K562 (cell line): ENCODE data around the gene SFT2D2. TPM values are rescaled to one million over a fixed set of nuclear protein-coding genes. Genes with fewer than 3 reads are reported as not detected.

ENCODE experiments used
- ATF4 ChIP-seq: fragments of 450-650 bp; formaldehyde crosslinking; IDR thresholded peaks from 2 replicates; pipeline ENCODE4 v1.4.0; 2022; ENCODE audit warnings: mild to moderate bottlenecking, moderate library complexity
- ETS2 ChIP-seq: IDR thresholded peaks from 2 replicates; pipeline ENCODE4 v1.6.1; 2016; ENCODE audit warnings: borderline replicate concordance, missing genetic modification characterization, mild to moderate bottlenecking, moderate library complexity, missing compliant biosample characterization; ENCODE audit not compliant: poor library complexity, severe bottlenecking
- HMBOX1 ChIP-seq: sonication (generic); IDR thresholded peaks from 2 replicates; pipeline ENCODE4 v1.6.1; 2016
- NRF1 ChIP-seq, 2 experiments: fragments of 450-650 bp; IDR thresholded peaks in 1 of 2; conservative IDR thresholded peaks in 1 of 2; 2 replicates each; pipeline ENCODE4 v1.6.1; 2014; ENCODE audit warnings: mild to moderate bottlenecking in 2 of 2
- ZNF609 ChIP-seq: sonication (generic); formaldehyde crosslinking; IDR thresholded peaks from 2 replicates; pipeline ENCODE4 v1.8.1; 2023; ENCODE audit warnings: missing genetic modification reagents, mild to moderate bottlenecking, borderline replicate concordance
- polyA plus RNA-seq, 8 experiments: library from polyadenylated mRNA; depleted of rRNA in 4 of 8; stranded (reverse) in 5 of 8; unstranded in 3 of 8; fragments of >200 nt; fragmentation: Nextera tagmentation in 2 of 8; fragmentation: Illumina TruSeq in 1 of 8; extraction: Ambion mirVana in 2 of 8; extraction: Trizol in 1 of 8; gene quantifications; 2 replicates each; pipeline versions ENCODE4 v1.2.1 to v1.2.3, GENCODE V29; 2011 to 2014; ENCODE audit warnings: inconsistent platforms in 1 of 8, missing spikeins in 1 of 8
- total RNA-seq, 7 experiments: library from RNA; depleted of rRNA in 6 of 7; stranded (reverse); fragments of >200 nt in 6 of 7; fragmentation: Illumina TruSeq in 2 of 7; extraction: Trizol in 2 of 7; gene quantifications; 2 replicates each; pipeline versions ENCODE4 v1.2.1 to v1.2.3, GENCODE V29; 2011 to 2021; ENCODE audit warnings: low replicate concordance in 1 of 7
- TF ChIP-seq, protein P1 (sequence below): sonication (generic); formaldehyde crosslinking; IDR thresholded peaks from 2 replicates; pipeline ENCODE4 v1.8.1; 2023; ENCODE audit warnings: mild to moderate bottlenecking, missing genetic modification reagents
- TF ChIP-seq, protein P2 (sequence below), 2 experiments: fragments of 200-800 bp in 1 of 2; sonication (Bioruptor generic) in 1 of 2; sonication (generic) in 1 of 2; formaldehyde crosslinking in 1 of 2; IDR thresholded peaks in 1 of 2; conservative IDR thresholded peaks in 1 of 2; 2 replicates each; pipeline versions ENCODE4 v1.5.0 to v1.6.1; 2016 to 2020; ENCODE audit warnings: missing compliant biosample characterization in 1 of 2, missing genetic modification characterization in 1 of 2, missing genetic modification reagents in 1 of 2

The SFT2D2 gene
- total and polyA plus RNA-seq, 9 of the 15 experiments (the other 6 are each of a cell fraction or from before 2014, with no cell fraction given): 3.4 to 50.1 (median 21.6) TPM

DNA sequence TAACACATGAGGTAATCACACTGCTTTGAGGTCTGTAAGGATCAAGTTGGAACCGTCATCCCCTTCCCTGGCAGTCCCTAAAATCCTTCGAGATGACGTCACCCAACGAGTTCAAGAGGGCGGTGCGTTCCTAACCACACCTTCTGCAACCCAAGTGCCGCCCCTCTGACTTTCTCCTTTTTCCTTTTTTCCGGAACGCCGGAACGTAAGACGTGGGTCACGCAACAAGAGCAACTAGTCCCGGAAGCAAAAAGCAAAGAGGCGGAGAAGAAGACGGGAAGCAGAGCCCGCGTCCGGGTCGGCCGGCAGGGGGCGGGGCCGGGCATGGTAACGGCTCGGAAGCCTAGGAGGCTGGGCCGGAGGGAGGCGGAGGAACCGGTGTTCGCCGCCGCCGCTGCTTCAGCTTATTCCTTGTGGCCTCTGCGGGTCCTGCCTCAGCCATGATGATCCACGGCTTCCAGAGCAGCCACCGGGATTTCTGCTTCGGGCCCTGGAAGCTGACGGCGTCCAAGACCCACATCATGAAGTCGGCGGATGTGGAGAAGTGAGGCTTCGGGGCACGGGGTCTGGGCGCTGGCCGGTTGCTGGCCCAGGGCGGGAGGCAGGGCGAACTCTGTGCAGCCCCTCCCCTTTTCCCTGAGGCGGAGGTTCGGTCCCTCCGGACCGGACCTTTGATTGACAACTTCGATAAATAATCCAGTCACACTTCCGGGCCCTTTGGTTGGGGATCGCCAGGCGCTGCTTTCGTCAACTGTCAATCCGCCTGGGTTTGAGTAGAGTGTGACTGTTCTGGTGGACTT, 47.0 kb upstream of the SFT2D2 start, which contains the start of gene TIPRL (continued):
- TF ChIP-seq ZNF609 (CRISPR knock-in tag) (0 out of 2 replicates have a peak, but pooled peaks have one; percentile 45), ETS2 (tag) (no peak), HMBOX1 (no peak; the same call in 1 of the 2 replicates), ATF4 (CRISPR knock-in tag) (0 out of 2 replicates have a peak, but pooled peaks have one; percentile 18), NRF1 (conservative IDR thresholded peaks at IDR 0.05 in 1 of 2, IDR thresholded peaks at IDR 0.05 in 1 of 2) (peak; percentile 59 to 70)
- TF ChIP-seq, protein P1, sequence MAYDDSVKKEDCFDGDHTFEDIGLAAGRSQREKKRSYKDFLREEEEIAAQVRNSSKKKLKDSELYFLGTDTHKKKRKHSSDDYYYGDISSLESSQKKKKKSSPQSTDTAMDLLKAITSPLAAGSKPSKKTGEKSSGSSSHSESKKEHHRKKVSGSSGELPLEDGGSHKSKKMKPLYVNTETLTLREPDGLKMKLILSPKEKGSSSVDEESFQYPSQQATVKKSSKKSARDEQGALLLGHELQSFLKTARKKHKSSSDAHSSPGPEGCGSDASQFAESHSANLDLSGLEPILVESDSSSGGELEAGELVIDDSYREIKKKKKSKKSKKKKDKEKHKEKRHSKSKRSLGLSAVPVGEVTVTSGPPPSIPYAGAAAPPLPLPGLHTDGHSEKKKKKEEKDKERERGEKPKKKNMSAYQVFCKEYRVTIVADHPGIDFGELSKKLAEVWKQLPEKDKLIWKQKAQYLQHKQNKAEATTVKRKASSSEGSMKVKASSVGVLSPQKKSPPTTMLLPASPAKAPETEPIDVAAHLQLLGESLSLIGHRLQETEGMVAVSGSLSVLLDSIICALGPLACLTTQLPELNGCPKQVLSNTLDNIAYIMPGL (CRISPR knock-in tag): peak; percentile 71; the same call in 1 of the 2 replicates
- TF ChIP-seq, protein P2, sequence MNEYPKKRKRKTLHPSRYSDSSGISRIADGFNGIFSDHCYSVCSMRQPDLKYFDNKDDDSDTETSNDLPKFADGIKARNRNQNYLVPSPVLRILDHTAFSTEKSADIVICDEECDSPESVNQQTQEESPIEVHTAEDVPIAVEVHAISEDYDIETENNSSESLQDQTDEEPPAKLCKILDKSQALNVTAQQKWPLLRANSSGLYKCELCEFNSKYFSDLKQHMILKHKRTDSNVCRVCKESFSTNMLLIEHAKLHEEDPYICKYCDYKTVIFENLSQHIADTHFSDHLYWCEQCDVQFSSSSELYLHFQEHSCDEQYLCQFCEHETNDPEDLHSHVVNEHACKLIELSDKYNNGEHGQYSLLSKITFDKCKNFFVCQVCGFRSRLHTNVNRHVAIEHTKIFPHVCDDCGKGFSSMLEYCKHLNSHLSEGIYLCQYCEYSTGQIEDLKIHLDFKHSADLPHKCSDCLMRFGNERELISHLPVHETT (CRISPR knock-in tag; conservative IDR thresholded peaks at IDR 0.05 in 1 of 2, IDR thresholded peaks at IDR 0.05 in 1 of 2): peak in 1 of 2 experiments; percentile 98; a peak in 2 of 4 replicates
